Panc1 (cell line): Measurements from ENCODE around the gene NUP93. TPM values are rescaled to one million over a fixed set of nuclear protein-coding genes. Genes with fewer than 3 reads are reported as not detected.

ENCODE experiments used
- ATAC-seq: fragments of 200-7000 bp; cut with Tn5 transposase; 2 replicates; pipeline ENCODE4 v1.9.1; 2020; ENCODE audit warnings: mild to moderate bottlenecking, moderate library complexity
- BruUV-seq: library from RNA; stranded (reverse); fragments of 400-500 nt; replicated peaks from 2 replicates; lab custom pipeline; 2021; lab: Mats Ljungman, UMichigan
- CTCF ChIA-PET: fragments of 300-600 bp; sonication (Branson Sonifier 250); formaldehyde crosslinking; loops from one replicate; lab custom pipeline; 2022; ENCODE audit warnings: antibody characterized with exemption; lab: Charles Lee
- POLR2A ChIA-PET: fragments of 300-600 bp; sonication (Branson Sonifier 250); formaldehyde crosslinking; loops from one replicate; lab custom pipeline; 2022; ENCODE audit warnings: antibody characterized with exemption; lab: Charles Lee
- DNase-seq: peaks from one replicate; pipeline ENCODE4 v3.0.0-alpha.2; 2010; ENCODE audit warnings: low read depth, low spot score
- H3K27ac ChIP-seq: 2 replicates; pipeline ENCODE4 v1.5.1; 2011; ENCODE audit warnings: mild to moderate bottlenecking, low read length, inconsistent platforms
- H3K27me3 ChIP-seq: fragments of 200-500 bp; sonication (Bioruptor generic); 2 replicates; pipeline ENCODE4 v1.6.0; 2014; ENCODE audit warnings: low read length, inconsistent platforms; ENCODE audit not compliant: control insufficient read depth, insufficient read depth
- H3K36me3 ChIP-seq: fragments of 200-500 bp; sonication (Bioruptor generic); 2 replicates; pipeline ENCODE4 v1.5.1; 2014; ENCODE audit warnings: inconsistent platforms, mild to moderate bottlenecking, low read length, moderate library complexity; ENCODE audit not compliant: control insufficient read depth, insufficient read depth
- H3K4me1 ChIP-seq: 2 replicates; pipeline ENCODE4 v1.5.1; 2011; ENCODE audit warnings: inconsistent platforms, mild to moderate bottlenecking, low read length, moderate library complexity; ENCODE audit not compliant: control insufficient read depth, insufficient read depth
- H3K4me3 ChIP-seq, 2 experiments: 2 replicates each; pipeline ENCODE4 v1.5.1; 2011 to 2012; ENCODE audit warnings: low read depth in 2 of 2, low read length in 2 of 2, mild to moderate bottlenecking in 2 of 2, inconsistent platforms in 1 of 2, moderate library complexity in 1 of 2
- H3K9me3 ChIP-seq: fragments of 200-500 bp; sonication (Bioruptor generic); 2 replicates; pipeline ENCODE4 v1.5.1; 2014; ENCODE audit warnings: low read depth, mild to moderate bottlenecking, inconsistent platforms, low read length, moderate library complexity; ENCODE audit not compliant: control insufficient read depth, insufficient read depth
- POLR2AphosphoS5 ChIP-seq: IDR thresholded peaks from 2 replicates; pipeline ENCODE4 v1.6.1; 2012; ENCODE audit warnings: mild to moderate bottlenecking, low read depth, low read length, moderate library complexity
- SIN3A ChIP-seq: IDR thresholded peaks from 2 replicates; pipeline ENCODE4 v1.6.1; 2012; ENCODE audit warnings: low read depth, mild to moderate bottlenecking, low read length, moderate library complexity, borderline replicate concordance; ENCODE audit not compliant: insufficient read depth
- TCF7L2 ChIP-seq: IDR thresholded peaks from 2 replicates; pipeline ENCODE4 v1.6.1; 2011; ENCODE audit warnings: mild to moderate bottlenecking, low read depth, low read length, inconsistent platforms
- in situ Hi-C: cut with HindIII; loops from 2 replicates; pipeline ENCODE4 v1.10.0; 2016; ENCODE audit warnings: low sequenced_read_pairs, low pct_unique_long_range_greater_than_20kb
- intact Hi-C: fragments of 100-400 bp; cut with micrococcal nuclease; formaldehyde crosslinking; loops from one replicate; pipeline ENCODE4 v1.10.0; 2022; ENCODE audit not compliant: unreplicated experiment
- total RNA-seq: library from RNA; stranded (reverse); gene quantifications from one replicate; pipeline ENCODE4 v1.2.1, GENCODE V29; 2021; ENCODE audit not compliant: unreplicated experiment
- TF ChIP-seq, protein P1 (sequence below): fragments of 450-650 bp; IDR thresholded peaks from 2 replicates; pipeline ENCODE4 v1.5.1; 2017; ENCODE audit warnings: mild to moderate bottlenecking
- TF ChIP-seq, protein P2 (sequence below), 2 experiments: IDR thresholded peaks; 2 replicates each; pipeline ENCODE4 v1.6.1; 2011 to 2012; ENCODE audit warnings: low read depth in 2 of 2, control low read depth in 1 of 2, low read length in 1 of 2, mild to moderate bottlenecking in 1 of 2, moderate library complexity in 1 of 2; ENCODE audit not compliant: insufficient read depth in 1 of 2

The NUP93 gene
- total RNA-seq, 1 experiment from 2014 or later, result 88.5 TPM

DNA sequence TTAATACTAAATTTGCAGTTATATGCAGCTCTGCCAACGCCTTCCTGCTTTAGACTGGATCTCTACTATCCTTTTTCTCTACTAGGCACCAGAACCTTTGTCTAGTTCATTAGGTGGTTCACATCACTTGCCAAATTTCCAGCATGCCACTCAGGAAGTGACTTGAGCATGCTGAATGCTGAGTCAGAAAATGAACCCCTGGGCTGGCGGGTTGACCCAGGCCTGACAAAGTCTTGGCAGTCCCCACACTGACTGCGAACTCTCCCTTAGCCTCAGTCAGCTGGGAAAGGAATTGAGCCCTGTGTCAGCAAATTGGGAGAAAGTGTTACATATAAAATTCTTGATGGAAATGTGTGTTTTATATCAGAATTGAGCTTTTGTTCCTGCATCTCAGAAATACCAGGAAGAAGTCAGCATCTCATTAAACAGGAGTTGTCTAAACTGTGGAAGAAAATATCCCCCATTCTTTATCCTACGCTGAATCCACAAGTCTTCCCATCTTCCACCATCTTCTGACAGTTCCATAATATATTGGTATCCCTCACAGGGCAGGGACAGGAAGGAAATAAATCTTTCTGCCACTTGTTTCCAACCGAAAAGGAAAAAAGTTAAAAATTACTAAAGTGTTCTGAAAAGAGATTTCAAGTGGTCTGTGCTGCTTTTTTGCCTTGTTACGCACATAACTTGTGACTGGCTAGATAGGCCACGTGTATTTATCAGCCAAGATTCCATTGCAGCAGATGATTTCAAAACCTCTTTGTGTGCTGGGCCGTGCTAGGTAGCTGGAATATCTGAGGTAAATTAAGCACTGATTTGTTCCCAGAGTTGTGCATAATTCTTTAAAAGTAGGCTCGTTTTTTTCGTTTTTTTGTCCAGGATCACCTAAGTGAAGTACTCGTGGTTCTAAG is 118.4 kb downstream of the NUP93 start:
- Histone ChIP-seq H3K36me3 (no peaks in the 10 kb centered on the region), H3K9me3 (no peaks in the 10 kb centered on the region), H3K4me3 (no peak overlapping the region), H3K27ac (no peak overlapping the region), H3K4me1 (no peaks in the 10 kb centered on the region; the same call in 1 of the 2 replicates), H3K27me3 (no peaks in the 10 kb centered on the region)
- CTCF ChIA-PET, result no interaction called here
- TF ChIP-seq TCF7L2 (no peak), POLR2AphosphoS5 (no peak), SIN3A (no peak)
- TF ChIP-seq, protein P1, sequence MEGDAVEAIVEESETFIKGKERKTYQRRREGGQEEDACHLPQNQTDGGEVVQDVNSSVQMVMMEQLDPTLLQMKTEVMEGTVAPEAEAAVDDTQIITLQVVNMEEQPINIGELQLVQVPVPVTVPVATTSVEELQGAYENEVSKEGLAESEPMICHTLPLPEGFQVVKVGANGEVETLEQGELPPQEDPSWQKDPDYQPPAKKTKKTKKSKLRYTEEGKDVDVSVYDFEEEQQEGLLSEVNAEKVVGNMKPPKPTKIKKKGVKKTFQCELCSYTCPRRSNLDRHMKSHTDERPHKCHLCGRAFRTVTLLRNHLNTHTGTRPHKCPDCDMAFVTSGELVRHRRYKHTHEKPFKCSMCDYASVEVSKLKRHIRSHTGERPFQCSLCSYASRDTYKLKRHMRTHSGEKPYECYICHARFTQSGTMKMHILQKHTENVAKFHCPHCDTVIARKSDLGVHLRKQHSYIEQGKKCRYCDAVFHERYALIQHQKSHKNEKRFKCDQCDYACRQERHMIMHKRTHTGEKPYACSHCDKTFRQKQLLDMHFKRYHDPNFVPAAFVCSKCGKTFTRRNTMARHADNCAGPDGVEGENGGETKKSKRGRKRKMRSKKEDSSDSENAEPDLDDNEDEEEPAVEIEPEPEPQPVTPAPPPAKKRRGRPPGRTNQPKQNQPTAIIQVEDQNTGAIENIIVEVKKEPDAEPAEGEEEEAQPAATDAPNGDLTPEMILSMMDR, result no peak
- TF ChIP-seq, protein P2, sequence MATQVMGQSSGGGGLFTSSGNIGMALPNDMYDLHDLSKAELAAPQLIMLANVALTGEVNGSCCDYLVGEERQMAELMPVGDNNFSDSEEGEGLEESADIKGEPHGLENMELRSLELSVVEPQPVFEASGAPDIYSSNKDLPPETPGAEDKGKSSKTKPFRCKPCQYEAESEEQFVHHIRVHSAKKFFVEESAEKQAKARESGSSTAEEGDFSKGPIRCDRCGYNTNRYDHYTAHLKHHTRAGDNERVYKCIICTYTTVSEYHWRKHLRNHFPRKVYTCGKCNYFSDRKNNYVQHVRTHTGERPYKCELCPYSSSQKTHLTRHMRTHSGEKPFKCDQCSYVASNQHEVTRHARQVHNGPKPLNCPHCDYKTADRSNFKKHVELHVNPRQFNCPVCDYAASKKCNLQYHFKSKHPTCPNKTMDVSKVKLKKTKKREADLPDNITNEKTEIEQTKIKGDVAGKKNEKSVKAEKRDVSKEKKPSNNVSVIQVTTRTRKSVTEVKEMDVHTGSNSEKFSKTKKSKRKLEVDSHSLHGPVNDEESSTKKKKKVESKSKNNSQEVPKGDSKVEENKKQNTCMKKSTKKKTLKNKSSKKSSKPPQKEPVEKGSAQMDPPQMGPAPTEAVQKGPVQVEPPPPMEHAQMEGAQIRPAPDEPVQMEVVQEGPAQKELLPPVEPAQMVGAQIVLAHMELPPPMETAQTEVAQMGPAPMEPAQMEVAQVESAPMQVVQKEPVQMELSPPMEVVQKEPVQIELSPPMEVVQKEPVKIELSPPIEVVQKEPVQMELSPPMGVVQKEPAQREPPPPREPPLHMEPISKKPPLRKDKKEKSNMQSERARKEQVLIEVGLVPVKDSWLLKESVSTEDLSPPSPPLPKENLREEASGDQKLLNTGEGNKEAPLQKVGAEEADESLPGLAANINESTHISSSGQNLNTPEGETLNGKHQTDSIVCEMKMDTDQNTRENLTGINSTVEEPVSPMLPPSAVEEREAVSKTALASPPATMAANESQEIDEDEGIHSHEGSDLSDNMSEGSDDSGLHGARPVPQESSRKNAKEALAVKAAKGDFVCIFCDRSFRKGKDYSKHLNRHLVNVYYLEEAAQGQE (IDR thresholded peaks at IDR 0.05; ENCODE audit: insufficient read depth in 1 of 2, low read depth in 2 of 2, low read length in 1 of 2), result no peak
- intact Hi-C loops, result no loop called here
- DNase-seq, result no peak
- in situ Hi-C loops, result no loop called here
- ATAC-seq, result no peak
- BruUV-seq, result no TSS peak
- POLR2A ChIA-PET, result no interaction called here

GRCh38 chr16:56848955-56849689 is 119.2 kb downstream of the NUP93 start:
- H3K4me3 ChIP-seq, result no peak overlapping the region
- in situ Hi-C loops, result no loop called here
- TF ChIP-seq POLR2AphosphoS5, result no peak
- TF ChIP-seq SIN3A, result no peak
- TF ChIP-seq, protein P2 (IDR thresholded peaks at IDR 0.05; ENCODE audit: insufficient read depth in 1 of 2, low read depth in 2 of 2, low read length in 1 of 2), result no peak
- no peak for TF ChIP-seq TCF7L2
- TF ChIP-seq, protein P1, result no peak
- no peaks in the 10 kb centered on the region for H3K36me3 ChIP-seq
- ATAC-seq, result no peak
- ChIA-PET POLR2A (no interaction called here), CTCF (no interaction called here)
- no peak for DNase-seq
- H3K27me3 ChIP-seq, result no peaks in the 10 kb centered on the region
- no peaks in the 10 kb centered on the region; the same call in 1 of the 2 replicates for H3K4me1 ChIP-seq
- no peaks in the 10 kb centered on the region for H3K9me3 ChIP-seq
- intact Hi-C loops, result no loop called here
- no peak overlapping the region for H3K27ac ChIP-seq
- BruUV-seq, result no TSS peak
